GM21576 (cell line): Measurements from ENCODE around the gene SINHCAF.

ENCODE experiments used
- ATAC-seq: cut with Tn5 transposase; IDR thresholded peaks from one replicate; pipeline ENCODE4 v1.9.1; 2021; ENCODE audit warnings: mild to moderate bottlenecking, moderate library complexity; ENCODE audit not compliant: unreplicated experiment

Gene SINHCAF

DNA sequence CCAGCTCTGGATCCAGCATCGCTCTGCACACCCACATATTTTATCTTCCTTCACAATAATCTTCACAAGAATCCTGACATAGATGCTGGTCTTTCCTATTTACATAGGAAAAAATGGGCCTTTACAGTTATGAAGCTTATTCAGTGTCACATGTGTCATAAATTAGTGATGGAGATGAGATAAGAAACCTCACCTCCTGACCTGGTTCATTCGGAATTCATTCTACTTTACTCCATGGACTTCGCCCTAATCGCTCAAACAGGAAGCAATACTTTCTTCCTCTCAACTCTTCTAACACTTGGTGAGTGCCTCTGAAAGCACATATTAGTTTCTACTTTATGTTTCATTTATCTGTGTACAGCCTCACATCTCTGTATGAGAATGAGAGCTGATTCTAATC lies 12.0 kb upstream of the SINHCAF start:
- ATAC-seq, result no peak

DNA sequence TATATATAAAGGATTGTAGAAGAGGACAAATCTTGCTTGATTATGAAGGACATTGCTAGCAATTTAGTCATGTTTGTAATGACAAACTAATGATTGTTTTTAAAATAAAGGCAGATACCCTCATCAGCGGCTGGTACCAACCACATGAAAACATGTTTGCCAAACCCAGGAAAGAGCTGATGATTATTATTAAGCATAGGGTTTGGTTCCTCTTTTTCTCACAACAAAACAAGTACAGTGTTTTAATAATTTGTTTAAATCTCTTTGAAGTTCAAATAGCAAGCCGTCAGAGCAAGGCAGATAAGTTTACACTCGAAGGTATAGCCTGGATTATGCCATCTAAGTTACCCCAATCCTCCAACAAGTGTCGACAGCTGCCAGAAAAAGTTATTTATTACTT lies 5.3 kb upstream of the SINHCAF start:
- no peak for ATAC-seq

GRCh38 chr12:31326736-31327659 lies 1.0 kb upstream of the SINHCAF start:
- ATAC-seq, result no peak

DNA sequence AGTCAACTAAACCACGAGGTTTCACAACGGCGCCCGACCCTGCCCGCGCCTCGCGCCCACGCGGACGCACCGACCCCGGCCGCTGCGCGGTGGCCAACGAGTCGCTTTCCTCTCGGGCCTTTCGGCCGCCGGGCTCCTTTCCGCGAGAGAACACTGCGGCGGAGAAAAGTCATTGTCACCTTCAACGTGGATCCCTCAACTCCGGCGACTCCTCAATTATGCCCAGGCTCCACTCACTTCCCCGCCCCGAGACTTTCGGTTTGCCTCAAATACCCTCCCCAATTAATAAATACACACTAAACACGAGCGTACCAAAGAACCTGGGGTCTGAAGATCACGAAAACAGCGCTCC lies 450 bp downstream of the SINHCAF start:
- no peak for ATAC-seq

- ATAC-seq, result peak; percentile 2
These were observed 966 bp downstream of the SINHCAF start for GRCh38 chr12:31324845-31325523.

DNA sequence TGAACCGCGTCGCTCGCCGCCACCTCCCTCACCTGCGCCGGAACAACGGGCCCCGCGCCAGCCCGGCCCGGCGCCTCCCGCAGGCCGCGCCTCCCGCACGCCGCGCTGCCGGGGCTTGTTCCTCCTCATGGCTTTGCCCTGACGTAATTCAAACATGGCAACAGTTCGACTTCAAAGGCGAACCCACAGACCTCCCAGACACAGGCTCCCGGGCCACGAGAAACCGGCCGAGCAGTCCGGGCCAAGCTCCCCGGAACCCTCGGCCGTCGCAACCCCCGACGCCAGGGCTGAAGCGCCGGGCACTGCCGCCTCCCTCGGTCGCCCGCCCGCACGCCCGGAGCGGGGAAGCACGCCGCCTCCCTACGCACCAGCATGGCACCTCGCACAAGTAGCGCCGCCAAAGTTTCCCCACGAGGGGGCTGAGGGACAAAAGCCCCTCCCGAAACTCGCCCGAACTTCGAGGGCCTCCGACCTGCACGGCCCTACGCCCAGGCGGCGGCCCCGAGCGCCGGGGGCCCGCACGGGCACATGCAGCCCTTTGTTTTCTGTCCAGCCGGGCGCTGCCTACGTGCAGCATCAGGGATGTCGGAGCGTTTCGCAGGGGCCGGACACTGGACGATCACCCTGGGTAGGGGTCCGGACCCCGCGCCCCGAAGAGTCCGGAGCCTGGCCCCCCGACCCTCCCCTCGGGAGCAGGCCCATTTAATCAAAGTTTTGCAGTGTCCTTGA lies 1.7 kb downstream of the SINHCAF start:
- ATAC-seq, result peak; percentile 20

DNA sequence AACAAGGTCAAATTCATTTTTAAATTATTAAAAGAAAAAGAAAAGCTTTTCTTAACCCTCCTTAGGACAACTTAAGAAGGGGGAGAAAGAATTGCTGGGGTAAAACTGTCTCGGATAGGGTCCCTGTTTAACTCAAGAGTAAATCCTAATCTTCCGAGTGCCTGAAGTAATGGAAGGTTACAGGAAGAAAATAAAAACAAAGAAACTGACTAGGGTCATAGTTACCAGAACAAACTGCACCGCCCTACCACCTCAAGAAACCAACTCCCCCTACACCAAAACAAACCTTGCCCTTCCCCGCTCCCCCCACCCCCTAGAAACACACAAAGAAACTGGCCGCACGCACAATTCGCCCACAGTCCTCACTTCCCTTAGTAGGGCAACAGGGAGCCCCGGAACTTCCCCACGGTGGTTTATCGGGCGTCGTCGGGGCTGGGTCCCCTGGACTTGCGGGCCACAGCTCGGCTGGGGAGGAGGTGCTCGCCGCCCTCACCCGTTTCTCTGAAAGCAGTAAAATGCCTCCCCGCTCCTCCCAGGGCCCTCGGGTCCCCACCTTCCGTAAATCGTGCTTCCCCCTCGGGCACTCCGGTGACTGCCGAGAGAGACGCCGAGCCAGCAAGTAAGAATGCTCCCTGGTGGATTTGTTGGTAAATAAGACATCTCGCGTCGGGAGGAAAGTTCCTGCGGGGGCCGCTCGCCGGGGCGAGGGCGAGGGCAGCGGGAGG lies 2.4 kb downstream of the SINHCAF start:
- ATAC-seq, result peak; percentile 13

DNA sequence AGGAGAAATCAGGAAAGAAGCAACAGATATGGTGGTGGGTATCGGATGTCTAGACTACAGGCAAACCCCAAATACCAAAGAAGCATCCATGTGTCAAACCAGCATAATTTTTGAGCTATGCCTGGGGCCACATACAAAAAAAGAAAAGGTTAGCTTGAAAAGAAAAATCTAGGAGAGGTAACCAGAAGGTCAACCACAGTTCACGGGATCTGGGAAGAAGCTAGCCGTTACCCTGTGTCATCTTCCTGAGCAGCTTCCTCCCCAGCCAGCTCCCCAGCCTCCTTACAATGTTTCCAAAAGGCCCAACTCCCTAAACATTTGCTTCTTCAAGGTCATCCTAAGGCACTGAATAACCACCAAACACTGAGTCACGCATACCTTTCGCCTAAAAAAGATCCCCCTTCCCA lies 3.1 kb downstream of the SINHCAF start:
- no peak for ATAC-seq

- no peak for ATAC-seq
These were observed 4.1 kb downstream of the SINHCAF start for GRCh38 chr12:31321897-31322228.

- ATAC-seq, result no peak
These were observed 4.6 kb downstream of the SINHCAF start for GRCh38 chr12:31321186-31321896.

DNA sequence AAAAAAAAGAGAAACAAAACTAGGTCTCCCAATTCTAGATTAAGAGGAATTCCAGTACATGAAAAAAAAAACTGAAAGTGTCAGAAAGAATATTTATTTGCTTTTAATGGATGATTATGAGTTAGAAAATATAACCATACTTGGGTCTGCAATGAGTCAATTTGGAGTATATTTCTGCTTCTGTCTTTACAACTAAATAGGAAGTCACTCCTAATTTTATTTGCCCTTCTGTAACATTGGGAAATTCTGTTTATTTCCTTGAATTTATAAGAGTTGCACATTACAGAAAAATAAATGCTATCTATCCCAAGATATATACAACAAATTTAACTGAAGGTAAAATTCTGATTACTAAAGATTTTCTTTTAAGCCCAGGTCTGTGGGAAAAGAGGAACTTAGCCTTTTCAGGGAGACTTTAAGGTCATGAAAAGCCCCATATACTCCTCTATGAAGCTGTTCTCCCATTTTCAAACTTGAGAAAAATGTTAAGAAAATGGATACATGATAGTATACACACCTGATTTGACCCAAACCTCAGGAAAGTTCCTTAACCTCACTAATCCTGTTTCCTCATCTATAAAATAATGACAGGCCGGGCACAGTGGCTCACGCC lies 7.2 kb downstream of the SINHCAF start:
- ATAC-seq, result no peak

- ATAC-seq, result no peak
These were observed 8.2 kb downstream of the SINHCAF start for GRCh38 chr12:31317471-31318395.

DNA sequence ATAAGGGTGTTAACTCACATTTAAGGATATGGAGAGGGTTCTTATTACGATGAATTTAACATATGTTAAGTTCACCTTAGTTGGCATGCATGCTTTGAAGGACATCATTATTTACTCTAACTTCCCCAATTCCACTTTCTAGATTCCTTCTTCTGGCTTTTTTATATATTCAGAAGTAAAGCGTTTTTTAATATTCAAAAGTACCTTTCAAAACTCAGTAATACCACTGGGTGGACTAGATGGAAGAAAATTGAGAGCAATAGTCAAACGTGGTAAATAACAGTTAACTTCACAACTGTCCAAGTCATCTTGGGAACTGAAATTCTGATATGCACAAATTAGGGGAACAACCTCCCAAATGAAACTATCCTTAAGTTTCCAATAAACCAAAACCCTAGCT lies 9.1 kb downstream of the SINHCAF start:
- no peak for ATAC-seq

GRCh38 chr12:31315784-31316465 lies 10.0 kb downstream of the SINHCAF start:
- ATAC-seq, result no peak

DNA sequence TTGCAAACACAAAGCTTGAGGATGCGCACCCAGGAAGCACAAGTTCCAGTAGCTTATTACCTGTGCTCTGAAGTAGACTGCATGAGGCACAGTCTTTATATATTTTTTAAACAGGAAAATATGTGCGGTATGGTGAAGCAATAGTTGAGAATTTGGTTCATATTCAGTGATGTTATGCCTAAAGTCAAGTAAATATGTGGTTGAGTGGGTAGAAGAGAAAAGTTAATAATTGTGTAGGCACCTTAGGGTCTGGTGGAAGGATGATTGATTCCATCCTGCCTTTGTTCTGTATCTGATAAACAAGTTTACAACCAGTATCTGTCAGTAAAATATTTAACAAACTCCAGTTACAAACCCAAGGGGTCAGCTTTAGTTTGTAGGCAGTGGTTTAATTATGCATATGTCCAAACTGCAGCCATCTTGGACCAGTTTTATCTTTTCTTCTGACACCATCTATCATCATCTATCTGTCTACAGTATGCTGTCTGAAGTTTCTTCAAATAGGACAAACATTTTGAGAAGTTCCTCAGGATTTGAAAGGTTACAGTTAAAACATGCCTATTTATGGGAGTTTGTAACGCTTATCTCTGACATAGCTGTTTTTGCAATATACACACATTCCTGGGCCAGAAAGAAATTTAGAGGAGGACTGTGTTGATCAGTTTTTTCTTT lies 10.8 kb downstream of the SINHCAF start:
- ATAC-seq, result no peak

DNA sequence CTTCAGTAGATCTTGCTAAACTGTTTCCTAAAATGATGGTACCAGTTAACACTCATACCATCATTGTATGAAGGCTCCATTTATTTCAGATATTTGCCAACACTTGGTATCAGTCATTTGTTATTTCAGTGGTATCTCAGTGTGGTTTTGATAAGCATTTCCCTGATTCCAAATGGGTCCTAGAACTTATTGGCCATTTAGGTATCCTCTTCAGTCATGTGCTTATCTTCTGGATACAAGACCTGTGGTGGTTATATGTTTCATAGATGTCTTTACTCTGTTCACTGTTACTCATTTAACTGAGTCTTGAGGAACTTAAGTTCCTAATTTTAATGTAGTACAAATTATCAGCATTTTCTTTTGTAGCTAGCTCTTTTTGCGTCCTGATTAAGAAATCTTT lies 13.5 kb downstream of the SINHCAF start:
- no peak for ATAC-seq

GRCh38 chr12:31311634-31312258 lies 14.2 kb downstream of the SINHCAF start:
- no peak for ATAC-seq
